Activated CD4-positive, alpha-beta T cell treated with anti-CD3 and anti-CD28 coated beads, Interleukin-2, amount 50 U/mL, for 24 hours (primary cell): ENCODE measurements around the gene SLC26A4.

Source experiments
- DNase-seq, 2 donors: peaks; one replicate each; pipeline ENCODE4 v3.0.0-alpha.2; 2020; ENCODE audit warnings: low read depth in 1 of 2, low spot score in 1 of 2

SLC26A4 gene

DNA sequence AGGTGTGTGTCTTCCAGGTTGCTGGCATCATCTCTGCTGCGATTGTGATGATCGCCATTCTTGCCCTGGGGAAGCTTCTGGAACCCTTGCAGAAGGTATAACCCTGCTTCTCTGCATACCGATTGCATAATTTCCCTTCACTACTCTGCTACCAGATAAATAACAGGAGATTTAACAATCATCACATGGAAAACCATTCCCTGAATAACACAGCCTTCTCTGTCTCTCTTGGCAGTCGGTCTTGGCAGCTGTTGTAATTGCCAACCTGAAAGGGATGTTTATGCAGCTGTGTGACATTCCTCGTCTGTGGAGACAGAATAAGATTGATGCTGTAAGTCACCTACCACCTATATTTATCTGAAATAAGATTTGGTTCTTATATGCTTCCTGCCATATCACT is 33.8 kb downstream of the SLC26A4 start:
- DNase-seq, result no peak

DNA sequence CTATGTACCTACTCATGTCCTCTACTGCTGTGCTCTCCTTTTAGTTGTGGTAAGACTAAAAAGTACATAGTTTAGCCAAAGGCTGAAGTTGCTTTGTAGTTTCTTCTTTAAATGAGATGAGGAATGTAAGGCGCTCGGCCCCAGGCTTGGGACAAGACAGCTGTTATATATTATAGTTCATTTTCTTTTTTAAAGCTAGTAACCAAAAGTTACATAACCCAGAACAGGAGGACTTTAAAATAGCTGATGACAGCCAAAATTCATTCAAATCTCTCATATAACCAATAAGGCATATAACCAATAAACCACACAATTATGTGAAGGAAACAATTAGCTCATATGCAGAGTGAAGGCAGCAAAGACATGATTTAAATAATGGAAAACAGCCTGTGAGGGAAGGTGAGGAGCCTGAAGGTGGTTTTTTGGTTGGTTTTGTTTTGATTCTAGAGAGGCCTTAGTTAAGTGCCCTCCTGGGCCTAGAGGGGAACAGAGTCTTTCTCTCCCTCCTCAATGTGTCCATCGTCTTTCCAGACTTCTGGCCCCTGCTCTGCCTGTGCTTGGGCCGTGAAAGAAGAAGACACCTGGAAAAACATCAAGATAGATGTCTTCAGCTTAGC is 35.8 kb downstream of the SLC26A4 start:
- no peak for DNase-seq

DNA sequence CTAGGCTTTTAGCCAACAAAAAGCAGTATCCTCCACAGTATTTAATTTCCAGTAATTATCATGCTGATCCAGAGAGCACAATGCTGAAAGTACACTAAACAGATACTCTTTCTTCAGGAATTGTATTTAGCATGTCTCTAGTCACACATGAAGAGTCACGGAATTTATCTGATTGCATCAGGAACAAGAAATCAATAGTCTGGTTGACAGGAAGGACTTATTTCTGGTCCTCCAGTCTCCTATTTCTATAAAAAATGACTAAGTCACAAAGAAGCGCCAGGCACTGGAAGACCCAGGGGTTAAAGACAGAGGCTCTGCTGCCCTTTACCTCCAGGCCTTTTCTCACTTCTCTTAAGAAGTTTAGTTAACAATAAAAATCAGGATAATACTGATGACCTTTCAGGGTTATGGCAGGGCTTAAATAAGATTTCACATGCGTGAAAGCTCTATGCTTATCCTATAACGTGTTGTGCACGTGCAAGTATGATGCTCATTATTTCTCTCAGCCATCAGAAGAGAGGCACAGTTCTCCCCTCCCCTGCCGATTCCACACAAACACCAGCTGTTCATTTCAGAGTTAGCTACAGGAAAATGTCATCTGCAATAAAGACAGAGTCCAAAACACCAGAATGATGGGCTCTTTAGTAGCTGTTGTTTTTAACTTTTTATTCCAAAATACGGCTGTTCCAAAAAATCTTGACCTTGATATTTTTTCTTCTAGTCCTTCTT is 36.9 kb downstream of the SLC26A4 start:
- no peak for DNase-seq

DNA sequence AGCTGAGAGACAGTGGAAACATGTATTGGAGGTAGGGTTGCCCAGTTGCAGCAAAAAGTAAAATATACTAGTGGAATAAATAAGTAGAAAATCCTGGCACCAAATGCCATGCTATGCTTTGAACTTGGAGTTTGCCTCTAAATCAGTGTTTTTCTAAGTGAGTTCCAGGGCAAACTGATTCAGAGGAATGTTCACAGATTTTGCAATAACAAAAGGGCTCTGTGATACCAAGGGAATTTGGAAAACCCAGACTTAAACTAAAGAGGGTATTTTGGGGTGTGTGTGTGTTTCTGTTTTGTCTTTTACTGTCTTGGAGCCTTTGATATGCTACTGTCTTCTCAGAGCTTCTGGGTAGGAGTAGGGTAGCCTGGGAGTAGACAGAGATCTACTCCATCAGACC is 39.9 kb downstream of the SLC26A4 start:
- DNase-seq, result no peak

DNA sequence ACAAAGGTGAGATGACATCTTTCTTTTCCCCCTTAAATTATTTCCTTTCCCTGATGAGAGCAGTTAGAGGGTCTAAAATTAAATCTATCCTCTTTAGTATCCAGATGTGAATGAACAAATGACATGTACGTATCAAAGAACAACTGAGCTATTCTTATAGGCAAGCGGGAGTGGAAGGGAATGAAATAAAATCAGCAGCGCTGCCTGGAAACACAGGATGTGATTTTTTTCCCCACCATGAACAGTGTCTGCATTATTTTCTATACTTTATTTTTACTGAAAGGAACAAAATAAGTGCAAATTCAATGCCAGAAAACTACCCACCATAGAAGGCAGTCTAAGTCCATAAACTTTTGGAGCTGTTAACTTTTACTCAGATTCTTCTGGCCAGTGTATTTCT is 40.6 kb downstream of the SLC26A4 start:
- DNase-seq, result no peak

DNA sequence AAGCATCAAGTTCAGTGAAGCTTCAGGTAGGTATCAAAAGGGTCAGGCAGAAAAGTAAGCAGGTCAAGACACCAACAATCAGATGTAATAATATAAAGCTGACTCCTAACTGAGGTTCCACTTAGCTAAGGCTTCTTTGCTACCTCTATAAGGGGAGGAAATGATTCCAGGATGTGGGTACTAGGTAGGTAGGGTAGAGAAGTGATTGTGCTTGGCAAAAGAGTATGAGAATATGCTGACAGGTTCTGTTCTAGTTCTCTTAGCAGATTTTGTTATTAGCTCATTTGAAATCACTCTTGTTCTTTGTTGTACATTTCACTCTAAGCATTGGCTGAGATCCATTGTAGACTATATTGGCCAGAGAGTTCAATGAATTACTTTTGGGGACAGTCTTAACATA is 42.6 kb downstream of the SLC26A4 start:
- no peak for DNase-seq

DNA sequence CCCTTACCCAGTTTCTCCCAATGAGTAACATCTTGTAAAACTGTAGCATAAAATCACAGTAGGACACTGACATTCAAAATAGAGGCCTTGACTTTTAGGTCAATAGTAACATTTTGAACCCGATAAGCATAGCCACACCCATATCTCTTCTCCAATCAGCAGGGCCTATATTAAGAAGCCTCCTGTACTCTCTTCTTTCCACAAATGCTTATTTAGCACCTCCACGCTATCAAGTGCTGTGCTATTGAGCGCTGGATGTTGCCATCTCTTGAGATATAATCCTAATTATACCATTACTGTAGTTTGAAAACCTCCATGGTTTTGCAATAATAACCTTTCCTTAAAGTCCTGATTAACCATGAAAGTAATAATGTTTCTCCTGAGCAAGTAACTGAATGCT is 43.2 kb downstream of the SLC26A4 start:
- no peak for DNase-seq

DNA sequence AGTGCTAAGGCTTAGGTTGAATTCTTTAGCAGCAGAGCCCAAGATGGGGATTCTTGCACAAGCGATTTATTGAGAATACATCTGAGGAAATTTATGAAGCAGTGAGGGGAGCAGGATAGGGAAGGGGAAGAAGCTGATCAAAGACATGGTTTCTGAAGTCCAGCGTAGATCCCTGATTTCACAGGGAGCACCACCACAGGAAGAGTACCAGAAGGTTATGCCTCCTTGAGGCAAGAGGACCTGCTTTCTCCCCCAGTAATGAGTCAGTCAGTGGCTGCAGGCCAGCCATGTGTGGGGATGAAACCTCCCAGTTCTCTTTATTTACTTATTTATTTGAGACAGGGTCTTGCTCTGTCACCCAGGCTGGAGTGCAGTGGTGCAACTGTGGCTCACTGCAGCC is 48.3 kb downstream of the SLC26A4 start:
- no peak for DNase-seq

DNA sequence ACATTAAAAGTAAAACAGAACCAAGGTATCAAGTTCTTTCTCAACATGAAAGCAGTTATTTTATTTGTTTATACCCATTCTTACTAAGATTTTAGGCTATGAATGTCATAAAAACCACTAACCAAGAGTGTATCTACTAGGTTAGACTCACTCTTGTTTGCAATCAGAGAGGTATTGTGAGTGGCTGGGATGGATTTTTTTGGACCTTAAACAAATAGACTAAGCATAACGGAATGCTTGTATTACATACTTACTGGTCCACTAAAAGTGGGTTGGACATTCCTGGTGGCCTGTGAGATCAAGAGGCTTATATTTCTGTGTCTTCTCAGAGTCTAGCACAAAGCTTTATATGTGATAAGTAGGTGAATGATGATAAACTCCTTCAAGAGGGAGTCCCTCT is 50.7 kb downstream of the SLC26A4 start:
- no peak for DNase-seq

DNA sequence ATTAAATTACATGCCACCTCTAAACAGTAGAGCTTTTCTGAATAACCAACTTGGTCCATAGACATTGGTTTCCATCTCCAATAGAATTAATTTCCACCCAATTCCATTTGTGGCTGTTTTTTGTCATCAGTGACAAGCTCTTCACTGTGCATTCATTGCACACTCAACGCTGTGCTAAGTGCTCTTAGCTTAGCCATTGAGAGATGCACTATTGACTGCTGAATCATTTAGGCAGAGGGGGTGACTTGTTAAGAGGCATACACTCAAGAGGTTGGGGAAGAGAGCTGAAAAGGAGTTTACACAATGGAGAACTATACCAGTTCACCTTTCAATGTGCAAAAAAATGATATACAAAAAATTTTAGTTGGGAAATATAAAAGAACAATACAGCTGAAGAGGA is 51.4 kb downstream of the SLC26A4 start:
- no peak for DNase-seq

DNA sequence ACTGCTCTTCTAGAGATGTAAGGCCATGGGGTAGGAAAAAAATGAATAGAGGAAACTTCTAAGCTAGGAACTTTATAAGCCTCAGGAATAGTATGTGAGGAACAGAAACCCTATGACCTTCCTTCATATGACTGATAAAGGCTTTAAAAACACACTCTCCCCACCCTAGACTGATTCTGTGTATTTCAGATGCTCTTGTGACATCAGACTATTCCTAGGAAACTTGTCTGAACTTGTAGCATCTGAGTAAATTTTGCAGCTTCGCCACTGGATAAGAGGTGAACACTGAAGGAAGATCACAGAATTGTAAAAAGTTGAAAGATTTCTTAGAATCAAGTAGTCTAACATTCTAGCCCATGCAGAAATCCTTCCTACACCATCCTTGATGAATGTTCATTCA is 52.3 kb downstream of the SLC26A4 start:
- no peak for DNase-seq

DNA sequence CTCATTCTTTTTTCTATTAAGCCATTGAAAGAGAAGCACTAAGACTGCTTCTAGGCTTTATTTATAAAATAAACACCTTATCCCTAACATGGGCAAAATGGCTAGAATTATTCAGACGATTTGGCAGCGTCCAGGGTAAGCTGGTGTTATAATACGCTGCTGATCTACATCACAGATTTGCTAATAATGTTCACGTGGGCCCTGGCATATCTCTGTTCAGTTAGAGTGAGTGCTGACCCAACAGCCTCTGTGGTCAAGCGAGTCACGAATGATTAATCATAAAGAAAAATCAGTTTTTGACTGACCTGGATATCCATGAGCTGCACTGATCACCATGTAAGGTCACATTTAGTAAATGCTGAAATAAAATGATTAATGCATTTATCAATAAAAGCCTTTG is 54.9 kb downstream of the SLC26A4 start:
- no peak for DNase-seq

DNA sequence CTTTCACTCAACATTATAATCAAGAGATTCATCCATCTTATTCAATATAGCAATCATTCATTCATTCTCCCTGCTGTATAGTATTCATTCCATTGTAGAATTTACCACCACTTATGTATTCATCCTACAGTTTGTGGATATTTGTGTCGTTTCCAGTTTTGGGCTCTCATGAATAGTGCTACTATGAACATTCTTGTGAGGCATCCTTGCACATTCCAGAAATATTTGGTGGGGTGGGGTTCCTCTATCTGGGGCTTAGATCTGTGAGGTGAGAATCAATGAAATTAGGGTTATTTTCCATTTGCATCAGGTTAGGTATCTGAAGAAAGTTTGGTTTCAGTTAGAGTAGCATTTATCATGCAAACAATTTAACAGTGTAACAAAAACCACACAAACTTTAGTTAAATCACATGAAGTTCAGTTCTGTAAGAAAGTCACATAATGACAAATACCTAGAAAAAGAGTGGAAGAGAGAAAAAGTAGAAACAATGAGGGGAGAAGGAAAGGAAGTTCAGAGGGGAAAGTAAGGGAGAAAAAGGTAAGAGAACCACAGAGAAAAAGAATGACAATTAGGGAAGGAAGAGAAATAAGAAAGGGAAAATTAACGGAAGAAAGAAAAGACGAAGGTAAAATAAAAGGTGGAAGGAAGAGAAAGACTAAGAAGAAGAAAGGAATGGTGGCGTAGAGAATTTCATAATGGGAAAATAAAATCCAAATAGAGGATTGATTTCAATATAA is 58.0 kb downstream of the SLC26A4 start:
- DNase-seq, result no peak

DNA sequence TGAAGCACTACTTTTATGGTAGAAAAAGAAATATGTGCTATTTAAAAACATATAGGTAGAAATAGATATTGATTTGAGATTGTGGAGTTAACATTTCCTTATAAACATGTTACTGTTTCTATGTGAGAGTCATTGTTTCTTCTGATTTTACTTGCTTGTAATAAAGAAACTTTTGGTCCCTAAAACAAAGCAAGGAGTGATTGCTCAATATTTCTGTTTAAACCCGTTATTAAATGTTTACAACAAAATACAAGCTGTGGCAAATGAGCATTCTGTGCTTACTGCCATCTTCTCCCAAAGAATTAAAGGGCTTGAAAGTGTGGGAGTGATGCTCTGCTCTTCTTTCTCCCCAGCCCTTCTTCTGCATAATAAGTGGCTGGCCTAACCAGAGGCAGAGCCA is 60.7 kb downstream of the SLC26A4 start:
- no peak for DNase-seq

DNA sequence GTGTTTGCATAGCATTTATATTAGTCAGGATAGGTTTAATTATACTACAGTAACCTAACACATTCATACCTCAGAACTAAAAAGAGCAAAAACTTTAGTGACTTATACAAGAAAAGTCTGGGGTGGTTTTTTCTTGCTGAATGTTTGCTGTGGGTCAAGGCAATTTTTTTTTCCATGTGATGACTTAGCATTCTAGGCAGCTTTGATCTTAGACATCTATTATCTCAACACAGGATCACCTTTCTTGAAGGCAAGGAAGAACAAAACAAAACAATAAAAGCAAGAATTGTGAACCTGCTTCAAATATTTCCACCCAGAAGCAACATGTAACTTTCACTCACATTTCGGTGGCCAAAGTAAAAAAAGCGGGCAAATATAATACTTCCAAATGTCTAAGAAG is 62.6 kb downstream of the SLC26A4 start:
- no peak for DNase-seq

DNA sequence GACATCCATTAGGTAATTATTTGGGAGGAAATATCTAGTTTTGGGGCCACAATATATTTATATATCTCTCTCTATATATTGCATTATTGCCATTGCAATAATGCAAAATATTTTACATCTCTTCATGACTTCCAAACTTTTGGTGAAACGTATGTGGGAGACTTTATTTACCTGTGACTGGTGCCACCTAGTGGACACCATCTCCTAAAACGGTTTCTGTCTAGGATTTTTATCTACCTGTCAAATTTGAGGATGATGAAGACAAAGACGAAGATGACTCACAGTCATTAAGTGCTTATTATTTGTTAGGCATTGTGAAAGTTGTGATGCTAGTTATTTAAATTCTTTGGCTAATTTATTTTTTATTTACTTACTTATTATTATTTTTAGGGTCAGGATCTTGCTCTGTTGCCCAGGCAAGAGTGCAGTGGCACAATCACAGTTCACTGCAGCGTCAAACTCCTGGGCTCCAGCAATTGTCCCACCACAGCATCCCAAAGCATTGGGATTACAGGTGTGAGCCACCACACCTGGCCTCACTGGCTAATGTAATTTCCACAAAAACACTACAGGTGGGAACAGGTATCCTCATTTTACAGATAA is 64.6 kb downstream of the SLC26A4 start:
- DNase-seq, result peak in 1 of 2 donors; percentile 35

DNA sequence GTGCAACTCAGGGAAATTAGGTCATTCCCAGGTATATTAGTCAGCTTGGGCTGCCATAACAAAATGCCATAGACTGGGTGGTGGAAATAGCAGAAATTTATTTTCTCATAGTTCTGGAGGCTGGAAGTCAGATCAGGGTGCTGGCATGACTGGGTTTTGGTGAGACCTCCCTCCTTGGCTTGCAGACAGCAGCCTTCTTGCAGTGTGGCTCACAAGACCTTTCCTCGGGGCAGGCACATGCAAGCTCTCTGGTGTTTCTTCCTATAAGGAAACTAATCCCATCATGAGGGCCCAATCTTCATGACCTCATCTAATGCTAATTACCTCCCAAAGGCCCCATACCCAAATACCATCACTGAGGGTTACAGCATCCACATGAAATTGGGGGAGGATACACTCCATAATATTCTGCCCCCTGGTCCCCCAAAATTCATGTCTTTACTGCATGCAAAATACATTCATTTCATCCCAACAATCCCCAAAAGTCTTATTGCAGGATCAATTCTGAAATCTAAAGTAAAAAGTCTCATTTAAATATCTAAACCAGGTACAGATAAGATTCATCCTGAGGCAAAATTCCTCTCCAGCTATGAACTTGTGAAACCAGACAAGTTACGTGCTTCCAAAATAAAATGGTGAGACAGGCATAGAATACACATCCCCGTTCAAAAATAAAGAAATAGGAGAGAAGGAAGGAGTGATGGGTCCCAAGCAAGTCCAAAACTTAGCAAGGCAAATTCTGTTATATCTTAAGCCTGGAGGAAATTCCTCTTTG is 65.9 kb downstream of the SLC26A4 start:
- no peak for DNase-seq

DNA sequence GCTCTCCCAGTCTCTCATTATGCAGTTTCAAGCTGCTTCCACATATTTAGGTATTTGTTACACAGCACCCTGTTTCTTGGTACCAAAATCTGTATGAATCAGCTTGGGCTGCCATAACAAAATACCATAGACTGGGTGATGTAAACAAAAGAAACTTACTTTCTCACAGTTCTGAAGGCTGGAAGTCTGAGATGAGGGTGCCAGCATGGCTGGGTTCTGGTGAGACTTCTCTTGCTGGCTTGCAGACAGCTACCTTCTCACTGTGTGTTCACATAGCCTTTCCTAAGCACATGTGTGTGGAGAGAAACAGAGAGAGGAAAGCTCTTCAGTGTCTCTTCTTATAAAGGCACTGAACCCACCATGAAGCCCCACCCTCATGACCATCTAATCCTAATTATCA is 67.6 kb downstream of the SLC26A4 start:
- DNase-seq, result no peak

DNA sequence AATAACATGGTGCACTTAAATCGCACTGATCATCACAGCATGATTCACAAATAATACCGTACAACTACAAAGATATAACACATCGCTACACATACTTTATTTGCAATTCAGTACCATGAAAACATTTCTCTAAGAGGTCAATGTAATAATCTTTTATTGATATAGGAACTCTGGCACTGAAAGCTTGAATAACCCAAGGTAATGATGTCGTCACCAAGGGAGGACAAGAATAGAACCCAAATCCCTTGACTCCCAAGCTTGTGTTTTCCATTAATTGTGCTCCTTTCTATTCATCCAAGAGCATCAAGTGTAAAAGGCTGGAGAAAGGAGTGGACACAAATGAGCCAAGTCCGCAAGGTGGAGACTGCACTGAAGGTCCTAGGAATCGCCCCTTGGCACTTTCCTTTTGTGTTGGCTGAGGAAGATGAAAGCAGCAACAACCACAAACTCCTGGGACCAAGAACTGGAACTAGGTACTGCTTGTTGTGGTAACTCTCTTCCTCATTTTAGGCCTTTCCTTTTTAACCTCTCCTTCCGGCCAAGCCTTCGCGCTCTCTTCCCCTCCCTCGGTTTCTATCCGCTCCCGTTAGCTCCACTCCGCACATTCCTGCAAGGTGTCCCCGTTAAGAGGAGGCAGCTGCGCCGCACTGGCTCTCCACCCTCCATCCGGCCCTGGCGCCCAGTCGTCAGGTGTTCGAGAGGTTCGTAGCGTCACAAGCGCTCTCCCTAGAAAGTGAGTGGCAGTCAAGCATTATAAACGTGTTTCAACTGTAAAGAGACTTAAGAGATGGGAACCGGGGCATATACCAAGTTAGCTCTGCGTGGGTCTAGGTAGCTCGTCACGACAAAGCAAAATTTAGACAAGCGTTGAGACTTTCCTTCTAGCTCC is 82.3 kb downstream of the SLC26A4 start:
- no peak for DNase-seq
